ENCODE measurements around the gene FAM53B.

GRCh38 chr10:124716369-124716768 lies 27.8 kb downstream of the FAM53B start:
- no peak for TF ChIP-seq EZH2 (optimal IDR thresholded peaks at IDR 0.05; ENCODE audit: low read depth, low read length)
- no peak for TF ChIP-seq CTCF (IDR thresholded peaks at IDR 0.05; ENCODE audit: low read length)

All from MM.1S (cell line).